Fibroblast of villous mesenchyme (primary cell): ENCODE measurements around the gene C1QTNF12. TPM values are rescaled to one million over a fixed set of nuclear protein-coding genes. Genes with fewer than 3 reads are reported as not detected.

ENCODE experiments used
- DNase-seq: peaks from one replicate; pipeline ENCODE4 v3.0.0-alpha.2; 2010; ENCODE audit warnings: low read depth
- H3K4me3 ChIP-seq: 2 replicates; pipeline ENCODE4 v1.5.1; 2011; ENCODE audit warnings: low read depth, mild to moderate bottlenecking, low read length
- total RNA-seq: library from RNA; depleted of rRNA; stranded (reverse); fragments of >200 nt; gene quantifications from 2 replicates; pipeline ENCODE4 v1.2.3, GENCODE V29; 2012
- TF ChIP-seq, protein P1 (sequence below): IDR thresholded peaks from 2 replicates; pipeline ENCODE4 v1.5.1; 2012; ENCODE audit warnings: low read depth, mild to moderate bottlenecking, low read length; ENCODE audit not compliant: insufficient read depth

C1QTNF12 gene
- total RNA-seq, 1 donor, result 0.43 TPM

DNA sequence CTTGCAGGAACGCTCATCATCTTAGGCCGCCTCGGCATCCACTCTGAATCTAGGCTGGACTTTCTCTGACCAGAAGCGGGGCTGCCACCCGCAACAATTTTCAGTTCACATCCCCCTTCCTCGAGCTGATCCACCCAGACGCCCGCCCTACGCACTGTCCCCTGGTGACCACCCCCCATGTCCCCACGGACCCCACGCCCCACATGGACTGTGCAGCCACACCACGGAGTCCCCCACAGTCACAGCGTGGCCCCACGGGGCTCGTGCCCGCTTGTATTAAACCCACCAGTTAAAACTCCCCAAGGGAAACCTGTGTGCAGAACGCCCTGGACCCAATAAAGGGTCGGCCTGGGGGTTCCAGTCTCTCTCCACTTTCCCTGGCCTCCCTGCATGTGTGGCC is 13.0 kb upstream of the C1QTNF12 start:
- H3K4me3 ChIP-seq, result no peak overlapping the region
- DNase-seq, result no peak
- TF ChIP-seq, protein P1, sequence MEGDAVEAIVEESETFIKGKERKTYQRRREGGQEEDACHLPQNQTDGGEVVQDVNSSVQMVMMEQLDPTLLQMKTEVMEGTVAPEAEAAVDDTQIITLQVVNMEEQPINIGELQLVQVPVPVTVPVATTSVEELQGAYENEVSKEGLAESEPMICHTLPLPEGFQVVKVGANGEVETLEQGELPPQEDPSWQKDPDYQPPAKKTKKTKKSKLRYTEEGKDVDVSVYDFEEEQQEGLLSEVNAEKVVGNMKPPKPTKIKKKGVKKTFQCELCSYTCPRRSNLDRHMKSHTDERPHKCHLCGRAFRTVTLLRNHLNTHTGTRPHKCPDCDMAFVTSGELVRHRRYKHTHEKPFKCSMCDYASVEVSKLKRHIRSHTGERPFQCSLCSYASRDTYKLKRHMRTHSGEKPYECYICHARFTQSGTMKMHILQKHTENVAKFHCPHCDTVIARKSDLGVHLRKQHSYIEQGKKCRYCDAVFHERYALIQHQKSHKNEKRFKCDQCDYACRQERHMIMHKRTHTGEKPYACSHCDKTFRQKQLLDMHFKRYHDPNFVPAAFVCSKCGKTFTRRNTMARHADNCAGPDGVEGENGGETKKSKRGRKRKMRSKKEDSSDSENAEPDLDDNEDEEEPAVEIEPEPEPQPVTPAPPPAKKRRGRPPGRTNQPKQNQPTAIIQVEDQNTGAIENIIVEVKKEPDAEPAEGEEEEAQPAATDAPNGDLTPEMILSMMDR, result no peak

DNA sequence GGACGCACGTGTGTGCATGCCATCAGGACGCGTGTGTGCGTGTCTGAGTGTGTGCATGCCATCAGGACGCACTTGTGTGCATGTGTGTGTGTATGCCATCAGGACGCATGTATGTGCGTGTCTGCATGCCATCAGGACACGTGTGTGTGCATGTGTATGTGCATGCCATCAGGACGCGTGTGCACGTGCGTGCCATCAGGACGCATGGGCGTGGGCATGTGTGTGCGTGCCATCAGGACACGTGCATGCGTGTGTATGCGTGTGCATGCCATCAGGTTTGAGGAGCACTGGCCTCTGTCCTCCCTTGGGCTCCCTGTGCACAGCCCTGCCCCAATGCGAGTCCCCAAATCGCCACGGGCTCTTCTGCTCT is 12.6 kb upstream of the C1QTNF12 start:
- no peak overlapping the region for H3K4me3 ChIP-seq
- no peak for DNase-seq
- TF ChIP-seq, protein P1, result no peak

DNA sequence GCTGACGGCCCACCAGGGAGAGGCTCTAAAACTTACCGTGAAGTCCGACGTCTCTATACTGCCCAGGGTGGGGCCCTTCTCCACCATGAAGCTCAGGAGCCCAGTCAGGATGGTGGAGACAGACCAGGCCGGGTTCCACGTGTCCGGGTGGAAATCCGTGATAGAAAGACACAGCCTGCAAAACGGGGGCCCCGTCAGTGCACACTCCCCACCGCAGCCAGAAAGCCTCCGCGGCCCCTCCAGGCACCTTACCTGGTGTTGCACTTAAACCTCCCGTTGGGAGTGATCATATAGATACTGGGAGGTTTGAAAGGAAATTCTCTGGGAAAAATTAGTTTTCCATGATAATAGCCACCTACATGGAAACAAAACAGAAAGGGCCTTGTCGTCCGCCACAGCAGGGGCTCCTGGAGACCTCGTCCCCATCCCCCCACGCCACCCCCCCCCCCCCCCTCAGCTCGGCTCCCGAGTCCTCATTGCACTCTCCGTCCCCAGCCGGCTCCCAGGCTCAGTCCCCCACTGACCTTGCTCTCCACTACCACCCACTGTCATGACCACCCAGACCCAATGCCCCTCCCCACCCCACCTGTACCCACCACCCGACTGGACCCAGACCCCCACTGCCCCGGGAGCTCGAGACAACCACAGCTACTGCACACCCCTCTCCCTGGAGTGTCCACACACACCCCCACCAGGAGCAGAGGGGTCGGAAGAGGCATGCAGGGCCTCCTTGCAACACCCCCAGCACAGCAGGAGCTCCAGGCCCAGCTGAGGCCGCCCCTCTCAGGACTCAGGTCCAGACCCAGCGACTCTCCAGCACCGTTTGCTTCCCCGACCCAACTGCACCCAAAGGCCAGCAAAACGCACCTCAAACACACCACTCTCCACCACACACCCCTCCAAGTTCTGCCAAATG is 10.7 kb upstream of the C1QTNF12 start:
- TF ChIP-seq, protein P1, result no peak
- no peak for DNase-seq
- H3K4me3 ChIP-seq, result no peak overlapping the region

DNA sequence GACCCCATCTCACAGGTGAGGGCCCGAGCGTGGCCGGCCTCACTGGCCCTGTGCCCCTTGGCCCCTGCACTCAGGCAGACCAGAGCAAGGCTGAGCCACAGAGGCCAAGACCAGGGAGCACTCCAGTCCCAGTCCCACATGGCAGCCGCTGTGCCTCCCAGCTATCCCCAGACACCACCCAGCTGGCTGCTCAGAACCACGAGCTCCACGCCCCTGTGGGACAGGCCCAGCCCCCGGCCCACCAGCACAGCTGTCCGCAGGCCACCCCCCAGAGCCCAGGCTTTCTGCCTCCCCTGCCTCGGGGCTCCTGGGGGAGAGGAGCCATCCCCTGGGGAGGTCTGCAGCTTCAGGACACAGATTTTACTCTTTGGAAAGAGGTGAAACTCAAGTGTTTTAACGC is 9.1 kb upstream of the C1QTNF12 start:
- no peak overlapping the region for H3K4me3 ChIP-seq
- TF ChIP-seq, protein P1, result no peak
- DNase-seq, result no peak

DNA sequence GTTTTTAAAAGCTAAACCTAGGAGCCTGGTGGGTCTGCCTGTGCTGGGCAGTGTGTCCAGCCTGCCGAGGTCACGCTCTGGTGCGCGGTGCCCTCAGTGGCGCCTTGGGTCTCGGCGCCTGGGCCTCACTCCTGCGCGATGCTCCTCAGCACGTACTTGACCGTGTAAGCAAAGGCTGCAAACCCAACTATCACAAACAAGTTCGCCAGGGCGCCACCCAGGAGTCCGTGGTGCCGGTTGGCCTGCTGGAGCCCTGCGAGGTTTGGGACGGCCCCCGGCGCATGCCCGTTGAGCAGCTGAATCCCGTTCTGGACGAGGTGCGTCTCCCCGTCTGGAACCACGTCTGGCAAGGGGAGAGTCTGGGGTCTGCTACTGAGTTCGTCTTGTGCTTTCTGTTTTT is 8.6 kb upstream of the C1QTNF12 start:
- no peak for DNase-seq
- TF ChIP-seq, protein P1, result no peak
- H3K4me3 ChIP-seq, result no peak overlapping the region

DNA sequence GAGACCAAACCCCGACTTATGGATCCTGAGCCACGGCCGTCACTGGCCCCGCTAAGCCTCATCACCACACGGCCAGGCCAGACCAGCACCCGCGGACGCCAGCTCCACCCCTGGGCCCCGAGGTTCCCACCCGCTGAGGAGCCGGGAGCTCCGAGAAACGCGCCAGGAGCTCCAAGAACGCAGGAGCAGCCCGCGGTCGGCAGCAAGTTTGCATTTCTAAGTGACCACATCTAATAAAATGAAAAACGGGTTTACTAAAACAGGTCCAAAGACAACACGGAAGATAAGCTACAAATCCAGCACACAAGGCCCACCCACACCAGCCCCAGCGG is 8.1 kb upstream of the C1QTNF12 start:
- TF ChIP-seq, protein P1, result no peak
- H3K4me3 ChIP-seq, result no peak overlapping the region
- no peak for DNase-seq
